ENCODE data around the gene MMP25. TPM values are rescaled to one million over a fixed set of nuclear protein-coding genes. Genes with fewer than 3 reads are reported as not detected.
A peak's percentile ranks its signal among the peaks of the same experiment; 100 is the strongest.

The MMP25 gene
- total RNA-seq, 2 experiments from 2014 or later: 0.42 to 0.80 TPM

DNA sequence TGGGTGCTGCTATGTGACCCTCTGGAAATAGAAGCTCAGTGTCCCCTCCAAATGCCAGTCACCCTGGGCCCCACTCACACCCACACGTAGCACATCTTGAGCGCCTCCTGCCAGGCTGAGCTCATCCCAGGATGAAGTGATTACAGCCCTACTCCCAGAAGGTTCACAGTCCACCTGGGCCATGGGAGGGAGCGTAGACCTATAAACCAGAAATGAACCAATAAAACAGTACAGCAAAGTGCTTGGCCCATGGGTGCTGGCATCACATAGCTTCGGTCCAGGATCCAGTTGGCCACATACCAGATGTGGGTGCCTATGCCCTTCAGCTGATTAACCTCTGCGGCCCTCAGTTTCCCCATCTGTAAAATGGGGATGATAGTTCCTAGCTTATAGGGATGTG is 7.5 kb upstream of the MMP25 start:
- no peaks in the 10 kb centered on the region for H3K36me3 Mint-ChIP-seq (ENCODE audit: low read depth)
- DNase-seq (no peak), ATAC-seq (ENCODE audit: poor library complexity) (no peak)
- H3K27ac ChIP-seq (ENCODE audit: low read depth in 1 of 2, low read length in 2 of 2): no peak overlapping the region
- POLR2A ChIA-PET: no interaction called here
- H3K9me3 Mint-ChIP-seq: no peaks in the 10 kb centered on the region
- H3K4me3 Mint-ChIP-seq: no peak overlapping the region
- H3K4me1 Mint-ChIP-seq (ENCODE audit: low read depth): peaks cover 10% of the 10 kb centered on the region
- CTCF ChIA-PET: interaction anchor here (1.2 kb wide), 1 partner anchor 10 kb away, joined by 3 read pairs; no protein-coding TSS in a partner anchor
- intact Hi-C loops (cut with DNase I, micrococcal nuclease): no loop called here
- peaks cover 68 to 79% of the 10 kb centered on the region in 2 experiments for H3K27me3 ChIP-seq (ENCODE audit: control insufficient read depth in 1 of 2, insufficient read depth in 2 of 2, low read length in 2 of 2)
- TF ChIP-seq, protein P1, sequence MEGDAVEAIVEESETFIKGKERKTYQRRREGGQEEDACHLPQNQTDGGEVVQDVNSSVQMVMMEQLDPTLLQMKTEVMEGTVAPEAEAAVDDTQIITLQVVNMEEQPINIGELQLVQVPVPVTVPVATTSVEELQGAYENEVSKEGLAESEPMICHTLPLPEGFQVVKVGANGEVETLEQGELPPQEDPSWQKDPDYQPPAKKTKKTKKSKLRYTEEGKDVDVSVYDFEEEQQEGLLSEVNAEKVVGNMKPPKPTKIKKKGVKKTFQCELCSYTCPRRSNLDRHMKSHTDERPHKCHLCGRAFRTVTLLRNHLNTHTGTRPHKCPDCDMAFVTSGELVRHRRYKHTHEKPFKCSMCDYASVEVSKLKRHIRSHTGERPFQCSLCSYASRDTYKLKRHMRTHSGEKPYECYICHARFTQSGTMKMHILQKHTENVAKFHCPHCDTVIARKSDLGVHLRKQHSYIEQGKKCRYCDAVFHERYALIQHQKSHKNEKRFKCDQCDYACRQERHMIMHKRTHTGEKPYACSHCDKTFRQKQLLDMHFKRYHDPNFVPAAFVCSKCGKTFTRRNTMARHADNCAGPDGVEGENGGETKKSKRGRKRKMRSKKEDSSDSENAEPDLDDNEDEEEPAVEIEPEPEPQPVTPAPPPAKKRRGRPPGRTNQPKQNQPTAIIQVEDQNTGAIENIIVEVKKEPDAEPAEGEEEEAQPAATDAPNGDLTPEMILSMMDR (IDR thresholded peaks at IDR 0.05): no peak
- no peaks in the 10 kb centered on the region for H3K36me3 ChIP-seq (ENCODE audit: insufficient read depth, low read length)
- H3K27ac Mint-ChIP-seq: no peak overlapping the region
- H3K4me3 ChIP-seq (ENCODE audit: low read length): no peak overlapping the region
- H3K27me3 Mint-ChIP-seq: peaks cover 86% of the 10 kb centered on the region
- H3K9me3 ChIP-seq (ENCODE audit: control insufficient read depth in 1 of 2, insufficient read depth in 1 of 2, low read length in 2 of 2): peaks cover 0 to 20% of the 10 kb centered on the region in 2 experiments
- peaks cover 16% of the 10 kb centered on the region for H3K4me1 ChIP-seq (ENCODE audit: insufficient read depth, low read length)

DNA sequence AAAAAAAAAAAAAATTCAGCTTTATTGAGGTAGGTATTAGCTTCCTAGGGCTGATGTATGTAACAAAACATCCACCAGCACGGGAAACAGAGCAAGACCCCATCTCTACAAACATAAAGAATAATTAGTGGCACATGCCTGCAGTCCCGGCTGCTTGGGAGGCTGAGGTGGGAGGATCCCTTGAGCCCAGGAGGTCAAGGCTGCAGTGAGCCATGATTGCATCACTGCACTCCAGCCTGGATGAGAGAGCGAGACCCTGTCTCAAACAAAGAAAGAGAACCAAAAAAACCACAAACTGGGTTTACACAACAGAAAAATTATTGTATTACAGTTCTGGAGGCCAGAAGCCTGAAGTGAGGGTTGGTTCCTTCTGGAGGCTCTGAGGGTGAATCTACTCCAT is 4.0 kb upstream of the MMP25 start:
- POLR2A ChIA-PET: interaction anchor here (0.6 to 1.1 kb wide), 3 partner anchors 11 to 130 kb away, joined by 3 to 5 read pairs (median 4); no protein-coding TSS in a partner anchor
- peaks cover 79% of the 10 kb centered on the region for H3K27me3 Mint-ChIP-seq

DNA sequence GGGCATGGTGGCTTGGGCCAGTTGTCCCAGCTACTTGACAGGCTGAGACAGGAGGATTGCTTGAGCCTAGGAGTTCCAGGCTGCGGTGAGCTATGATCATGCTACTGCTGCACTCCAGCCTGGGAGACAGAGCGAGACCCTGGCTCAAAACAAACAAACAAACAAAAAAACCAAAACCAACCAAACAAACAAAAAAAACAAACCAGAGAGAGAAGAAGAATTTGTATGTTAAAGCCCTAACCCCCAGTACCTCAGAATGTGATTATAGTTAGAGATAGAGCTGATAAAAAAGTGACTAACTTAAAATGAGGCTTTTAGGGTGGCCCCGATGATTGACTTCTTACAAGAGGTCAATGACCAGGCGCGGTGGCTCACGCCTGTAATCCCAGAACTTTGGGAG is 1.7 kb upstream of the MMP25 start:
- no peaks in the 10 kb centered on the region for H3K9me3 Mint-ChIP-seq
- Histone ChIP-seq H3K4me1 (ENCODE audit: insufficient read depth, low read length) (peaks cover 30% of the 10 kb centered on the region), H3K9me3 (ENCODE audit: control insufficient read depth in 1 of 2, insufficient read depth in 1 of 2, low read length in 2 of 2) (peaks cover 0 to 6% of the 10 kb centered on the region in 2 experiments), H3K4me3 (ENCODE audit: low read length) (no peak overlapping the region), H3K27ac (ENCODE audit: low read depth in 1 of 2, low read length in 2 of 2) (no peak overlapping the region), H3K36me3 (ENCODE audit: insufficient read depth, low read length) (no peaks in the 10 kb centered on the region), H3K27me3 (ENCODE audit: control insufficient read depth in 1 of 2, insufficient read depth in 2 of 2, low read length in 2 of 2) (peaks cover 54 to 59% of the 10 kb centered on the region in 2 experiments)
- H3K4me1 Mint-ChIP-seq (ENCODE audit: low read depth): peaks cover 23% of the 10 kb centered on the region
- CTCF ChIA-PET: interaction anchor here (1.8 to 4.1 kb wide), 3 partner anchors 13 to 41 kb away, joined by 4 to 19 read pairs (median 8); no protein-coding TSS in a partner anchor
- no peak for ATAC-seq (ENCODE audit: poor library complexity)
- H3K27ac Mint-ChIP-seq: no peak overlapping the region
- peak overlapping the region; percentile 82 for H3K4me3 Mint-ChIP-seq
- TF ChIP-seq, protein P1 (IDR thresholded peaks at IDR 0.05): no peak
- intact Hi-C loops (cut with DNase I, micrococcal nuclease): no loop called here
- DNase-seq: no peak
- POLR2A ChIA-PET: interaction anchor here (0.7 to 1.6 kb wide), 4 partner anchors 10 to 13 kb away, joined by 3 to 10 read pairs (median 4); no protein-coding TSS in a partner anchor
- H3K27me3 Mint-ChIP-seq: peaks cover 60% of the 10 kb centered on the region
- H3K36me3 Mint-ChIP-seq (ENCODE audit: low read depth): no peaks in the 10 kb centered on the region

More for the DNA sequence above, 4.0 kb upstream of the MMP25 start:
- ATAC-seq (ENCODE audit: poor library complexity) (no peak), DNase-seq (no peak)
- Mint-ChIP-seq H3K9me3 (no peaks in the 10 kb centered on the region), H3K4me3 (no peak overlapping the region), H3K27ac (no peak overlapping the region), H3K4me1 (ENCODE audit: low read depth) (peaks cover 12% of the 10 kb centered on the region), H3K36me3 (ENCODE audit: low read depth) (no peaks in the 10 kb centered on the region)
- Histone ChIP-seq H3K4me3 (ENCODE audit: low read length) (no peak overlapping the region), H3K4me1 (ENCODE audit: insufficient read depth, low read length) (peaks cover 29% of the 10 kb centered on the region), H3K9me3 (ENCODE audit: control insufficient read depth in 1 of 2, insufficient read depth in 1 of 2, low read length in 2 of 2) (peaks cover 0 to 14% of the 10 kb centered on the region in 2 experiments), H3K27ac (ENCODE audit: low read depth in 1 of 2, low read length in 2 of 2) (no peak overlapping the region), H3K36me3 (ENCODE audit: insufficient read depth, low read length) (no peaks in the 10 kb centered on the region), H3K27me3 (ENCODE audit: control insufficient read depth in 1 of 2, insufficient read depth in 2 of 2, low read length in 2 of 2) (peaks cover 73 to 76% of the 10 kb centered on the region in 2 experiments)
- intact Hi-C loops (cut with DNase I, micrococcal nuclease): no loop called here
- CTCF ChIA-PET: interaction anchor here (0.6 to 4.1 kb wide), 4 partner anchors 9 to 87 kb away, joined by 3 to 19 read pairs (median 5); no protein-coding TSS in a partner anchor
- TF ChIP-seq, protein P1 (IDR thresholded peaks at IDR 0.05): no peak
